HepG2 (cell line): ENCODE data around the gene MACROD2. TPM values are rescaled to one million over a fixed set of nuclear protein-coding genes. Genes with fewer than 3 reads are reported as not detected.

Source experiments
- ATAC-seq: fragments of 200-7000 bp; cut with Tn5 transposase; 3 replicates; pipeline ENCODE4 v1.9.1; 2020; ENCODE audit warnings: mild to moderate bottlenecking, moderate library complexity
- BruUV-seq: library from RNA; stranded (reverse); fragments of 400-500 nt; replicated peaks from 2 replicates; lab custom pipeline; 2021; lab: Mats Ljungman, UMichigan
- CTCF ChIA-PET: fragments of 300-600 bp; formaldehyde crosslinking; extraction: SDS; loops from one replicate; lab custom pipeline; 2021; ENCODE audit warnings: low total read pairs, inconsistent platforms, low intra/inter-chr PET ratio; lab: Yijun Ruan, JAX
- POLR2A ChIA-PET: fragments of 350-600 bp; sonication (Branson Sonifier 250); formaldehyde crosslinking; loops from one replicate; lab custom pipeline; 2020; ENCODE audit warnings: antibody characterized with exemption, inconsistent platforms; lab: Yijun Ruan, JAX
- DNase-seq: peaks from one replicate; pipeline ENCODE4 v3.0.0-alpha.2; 2015; ENCODE audit warnings: low spot score
- FAIRE-seq: peaks from 3 replicates; lab custom pipeline; 2011; peaks lifted over from hg19 to GRCh38; lab: Jason Lieb, UNC
- H2AFZ ChIP-seq: one replicate; pipeline ENCODE4 v1.6.1; 2011; ENCODE audit warnings: low read length, inconsistent platforms
- H3K27ac ChIP-seq: fragments of 300-600 bp; 3 replicates; pipeline ENCODE4 v1.8.0; 2011; ENCODE audit warnings: mixed run types, mild to moderate bottlenecking, mixed read lengths, low read length, inconsistent platforms; ENCODE audit not compliant: insufficient read depth; ENCODE audit errors: extremely low read length
- H3K27me3 ChIP-seq, 2 experiments: fragments of 200-600 bp in 1 of 2; 2 replicates in 1 of 2; 3 replicates in 1 of 2; pipeline versions ENCODE4 v1.6.0 to v1.8.0; 2011; ENCODE audit warnings: low read length in 2 of 2, mild to moderate bottlenecking in 2 of 2, moderate library complexity in 2 of 2, inconsistent platforms in 1 of 2; ENCODE audit not compliant: insufficient read depth in 2 of 2, control insufficient read depth in 1 of 2
- H3K36me3 ChIP-seq, 2 experiments: fragments of 200-600 bp in 1 of 2; replicated peaks in 1 of 2; 2 replicates in 1 of 2; 3 replicates in 1 of 2; pipeline versions ENCODE4 v1.5.1 to v1.8.0; 2011; ENCODE audit warnings: low read length in 2 of 2, inconsistent platforms in 1 of 2; ENCODE audit not compliant: insufficient read depth in 2 of 2, control insufficient read depth in 1 of 2
- H3K4me1 ChIP-seq: 2 replicates; pipeline ENCODE4 v1.5.1; 2012; ENCODE audit warnings: low read length, inconsistent platforms; ENCODE audit not compliant: insufficient read depth
- H3K4me2 ChIP-seq: 2 replicates; pipeline ENCODE4 v1.6.0; 2011; ENCODE audit warnings: low read depth, low read length, inconsistent platforms
- H3K4me3 ChIP-seq, 3 experiments: fragments of 200-600 bp in 1 of 3; sonication (generic), shearing (Covaris generic) in 1 of 3; replicated peaks in 1 of 3; 2 replicates each; pipeline ENCODE4 v1.5.1; 2011 to 2016; ENCODE audit warnings: low read length in 3 of 3, inconsistent platforms in 2 of 3, low read depth in 2 of 3, mild to moderate bottlenecking in 2 of 3, control low read depth in 1 of 3, mixed read lengths in 1 of 3; ENCODE audit not compliant: insufficient read depth in 1 of 3
- H3K79me2 ChIP-seq: one replicate; pipeline ENCODE4 v1.6.1; 2011; ENCODE audit warnings: low read length, inconsistent platforms; ENCODE audit not compliant: insufficient read depth
- H3K9ac ChIP-seq: 2 replicates; pipeline ENCODE4 v1.6.0; 2011; ENCODE audit warnings: mild to moderate bottlenecking, low read depth, low read length, inconsistent platforms; ENCODE audit not compliant: insufficient read depth
- H3K9me3 ChIP-seq: 2 replicates; pipeline ENCODE4 v1.5.1; 2012; ENCODE audit warnings: mild to moderate bottlenecking, low read length
- H4K20me1 ChIP-seq: 2 replicates; pipeline ENCODE4 v1.6.0; 2011; ENCODE audit warnings: inconsistent platforms, mild to moderate bottlenecking, low read length, moderate library complexity; ENCODE audit not compliant: insufficient read depth
- DR1 ChIP-seq: sonication (generic); formaldehyde crosslinking; IDR thresholded peaks from 2 replicates; pipeline ENCODE4 v1.8.0; 2021; ENCODE audit warnings: mild to moderate bottlenecking, missing genetic modification reagents, inconsistent platforms
- HDAC2 ChIP-seq: sonication (generic); formaldehyde crosslinking; IDR thresholded peaks from 2 replicates; pipeline ENCODE4 v1.4.0; 2020; ENCODE audit warnings: missing genetic modification reagents
- HNF1A ChIP-seq, 2 experiments: sonication (generic) in 1 of 2; formaldehyde crosslinking in 1 of 2; IDR thresholded peaks; 2 replicates each; pipeline versions ENCODE4 v1.4.0 to v1.6.1; 2016 to 2020; ENCODE audit warnings: borderline replicate concordance in 1 of 2, low read depth in 1 of 2, mild to moderate bottlenecking in 1 of 2, missing genetic modification reagents in 1 of 2
- KLF16 ChIP-seq, 2 experiments: sonication (generic) in 1 of 2; formaldehyde crosslinking in 1 of 2; IDR thresholded peaks; 2 replicates each; pipeline versions ENCODE4 v1.6.1 to v1.8.0; 2016 to 2023; ENCODE audit warnings: missing genetic modification reagents in 2 of 2, missing compliant biosample characterization in 1 of 2
- TSC22D2 ChIP-seq: sonication (generic); formaldehyde crosslinking; IDR thresholded peaks from 2 replicates; pipeline ENCODE4 v1.5.1; 2020; ENCODE audit warnings: missing genetic modification reagents, mild to moderate bottlenecking, borderline replicate concordance
- ZFX ChIP-seq: sonication (generic); formaldehyde crosslinking; IDR thresholded peaks from 2 replicates; pipeline ENCODE4 v1.4.0; 2020; ENCODE audit warnings: mild to moderate bottlenecking, low read depth, missing genetic modification reagents, moderate library complexity
- ZNF142 ChIP-seq: sonication (generic); formaldehyde crosslinking; IDR thresholded peaks from 2 replicates; pipeline ENCODE4 v1.4.0; 2020; ENCODE audit warnings: missing genetic modification reagents
- ZNF883 ChIP-seq: sonication (generic); formaldehyde crosslinking; IDR thresholded peaks from 2 replicates; pipeline ENCODE4 v1.5.1; 2020; ENCODE audit warnings: mild to moderate bottlenecking, missing genetic modification reagents; ENCODE audit errors: not compliant biosample characterization
- ZSCAN31 ChIP-seq: sonication (generic); formaldehyde crosslinking; IDR thresholded peaks from 2 replicates; pipeline ENCODE4 v1.5.0; 2020; ENCODE audit warnings: low read depth, mild to moderate bottlenecking, missing genetic modification reagents
- WGBS: methylation state at CpG from one replicate; pipeline ENCODE4 v1.1.6; 2017; ENCODE audit warnings: low lambda C conversion rate; 5-methylcytosine and 5-hydroxymethylcytosine counted together
- in situ Hi-C: cut with HindIII; loops from 2 replicates; pipeline ENCODE4 v1.10.0; 2017; ENCODE audit warnings: low pct_unique_long_range_greater_than_20kb; ENCODE audit not compliant: extremely low pct_ligation_motif_present
- intact Hi-C: fragments of 100-400 bp; cut with micrococcal nuclease; formaldehyde crosslinking; loops from one replicate; pipeline ENCODE4 v1.10.0; 2022; ENCODE audit not compliant: unreplicated experiment
- polyA plus RNA-seq, 8 experiments: library from polyadenylated mRNA; depleted of rRNA in 3 of 8; stranded (reverse) in 7 of 8; unstranded in 1 of 8; fragments of >200 nt; fragmentation: Illumina TruSeq in 4 of 8; extraction: Trizol in 4 of 8; gene quantifications; 2 replicates each; pipeline versions ENCODE4 v1.2.1 to v1.2.3, GENCODE V29; 2011 to 2016; ENCODE audit warnings: low read depth in 4 of 8, missing spikeins in 1 of 8, mixed read lengths in 1 of 8; ENCODE audit not compliant: insufficient read depth in 1 of 8
- total RNA-seq, 5 experiments: library from RNA; depleted of rRNA; stranded (reverse); fragments of >200 nt; fragmentation: Illumina TruSeq; extraction: Trizol; gene quantifications; 2 replicates each; pipeline ENCODE4 v1.2.3, GENCODE V29; 2016; ENCODE audit warnings: low read depth in 1 of 5

The MACROD2 gene
- total and polyA plus RNA-seq, 2 of the 13 experiments (the other 11 are each of a cell fraction or from before 2014, with no cell fraction given): 0.13 to 0.51 TPM

DNA sequence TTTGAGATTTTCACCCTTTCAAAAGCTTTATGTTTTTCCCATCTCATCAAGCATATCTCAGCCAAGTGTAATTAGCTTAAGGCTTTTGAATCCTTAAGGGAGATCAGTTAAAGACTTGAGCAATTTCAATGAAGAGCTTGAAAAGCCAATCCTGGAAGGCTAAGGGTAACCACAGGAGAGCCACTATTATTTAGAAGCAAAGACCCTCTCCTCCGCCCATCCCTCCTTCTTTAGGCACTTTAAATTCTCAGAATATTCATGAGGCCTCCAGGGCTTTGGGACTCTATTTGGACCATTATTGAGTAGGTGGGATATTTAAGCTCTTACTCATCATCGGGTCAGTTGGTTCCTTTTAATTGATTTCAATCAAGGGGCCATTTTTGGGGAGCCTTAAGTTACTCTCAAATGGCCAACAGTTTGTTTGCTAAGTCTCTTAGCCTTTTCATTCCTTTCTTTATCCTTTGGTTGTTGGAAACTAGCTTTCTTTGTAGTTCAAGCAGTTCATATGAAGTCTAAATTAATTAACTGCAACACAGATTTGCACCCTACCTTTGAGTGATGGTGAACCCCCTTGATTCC, 2010.7 kb downstream of the MACROD2 start:
- H3K79me2 ChIP-seq: no peaks in the 10 kb centered on the region
- H4K20me1 ChIP-seq: no peaks in the 10 kb centered on the region
- no peaks in the 10 kb centered on the region for H3K36me3 ChIP-seq
- H2AFZ ChIP-seq: no peak overlapping the region
- no peak overlapping the region for H3K9ac ChIP-seq
- DNase-seq (no peak), ATAC-seq (no peak), FAIRE-seq (no peak)
- no peak overlapping the region for H3K27ac ChIP-seq
- no peaks in the 10 kb centered on the region for H3K4me1 ChIP-seq
- in situ Hi-C loops (no loop called here), intact Hi-C loops (no loop called here)
- H3K9me3 ChIP-seq: peaks cover 57% of the 10 kb centered on the region
- ChIA-PET POLR2A (no interaction called here), CTCF (no interaction called here)
- H3K4me3 ChIP-seq: no peak overlapping the region
- no TSS peak for BruUV-seq
- WGBS: 41% methylated on average over 2 of the region's 2 CpGs
- H3K27me3 ChIP-seq: no peaks in the 10 kb centered on the region
- no peak overlapping the region for H3K4me2 ChIP-seq
- no peak for TF ChIP-seq ZNF142
- no peak for TF ChIP-seq ZSCAN31 (CRISPR knock-in tag)
- TF ChIP-seq KLF16 (CRISPR knock-in tag; IDR thresholded peaks at IDR 0.05): no peak
- TF ChIP-seq TSC22D2 (CRISPR knock-in tag): no peak
- no peak for TF ChIP-seq ZFX (CRISPR knock-in tag)
- no peak for TF ChIP-seq ZNF883 (CRISPR knock-in tag)
- TF ChIP-seq HNF1A (IDR thresholded peaks at IDR 0.05; ENCODE audit: low read depth): no peak
- no peak for TF ChIP-seq HNF1A (CRISPR knock-in tag; IDR thresholded peaks at IDR 0.05; ENCODE audit: borderline replicate concordance)
- TF ChIP-seq DR1 (CRISPR knock-in tag): no peak
- TF ChIP-seq HDAC2 (CRISPR knock-in tag): no peak
